GM18951 (cell line): Measurements from ENCODE around the gene FBLN7.
"Not testable (repeated sequence)": the region's sequence is repeated elsewhere in the genome, so short reads cannot be mapped to it uniquely, and the experiment has no call there.

Source experiments
- POLR2A ChIP-seq: IDR thresholded peaks from 4 replicates; pipeline ENCODE4 v1.6.1; 2011; ENCODE audit warnings: mild to moderate bottlenecking; ENCODE audit not compliant: insufficient read length, insufficient read depth; ENCODE audit errors: extremely low read depth
- in situ Hi-C: fragments of 300-500 bp; cut with MboI; formaldehyde crosslinking; loops from one replicate; pipeline ENCODE4 v1.12.0; 2022; ENCODE audit warnings: low sequenced_read_pairs, mixed read lengths, inconsistent platforms; ENCODE audit not compliant: unreplicated experiment

FBLN7 gene

GRCh38 chr2:112187046-112187715, 49.0 kb downstream of the FBLN7 start:
- TF ChIP-seq POLR2A = no peak
- in situ Hi-C loops = no loop called here

- in situ Hi-C loops = no loop called here
- TF ChIP-seq POLR2A = no peak
Observed at GRCh38 chr2:112187805-112188596, 49.8 kb downstream of the FBLN7 start.

DNA sequence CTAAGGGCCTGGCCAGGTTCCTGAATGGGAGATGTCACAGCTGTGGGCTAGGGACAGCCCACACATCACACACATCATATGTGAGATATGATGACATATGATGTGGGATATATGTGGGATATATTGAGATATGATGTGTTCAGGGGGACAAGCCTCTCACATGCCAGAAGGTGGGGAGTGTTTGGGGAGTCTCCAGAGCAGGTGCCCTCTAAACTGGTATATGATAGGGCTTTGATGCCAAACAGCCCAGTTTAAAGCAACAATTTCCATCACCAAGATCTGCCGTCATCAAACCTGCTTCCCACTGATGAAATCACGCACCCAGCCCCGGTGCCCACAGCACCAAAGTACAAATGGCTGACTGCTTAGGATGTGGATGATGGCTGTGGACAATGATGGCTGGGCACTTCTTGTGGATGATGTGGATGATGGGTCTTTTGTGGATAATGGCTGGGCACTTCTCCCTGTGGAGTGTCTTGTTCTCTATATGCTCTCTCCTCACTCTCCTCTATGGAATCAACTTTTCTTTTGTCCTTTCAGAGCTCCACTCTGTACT, 50.9 kb downstream of the FBLN7 start:
- in situ Hi-C loops = no loop called here
- TF ChIP-seq POLR2A = no peak

- no peak for TF ChIP-seq POLR2A
- in situ Hi-C loops = no loop called here
Observed at GRCh38 chr2:112194028-112194427, 55.8 kb downstream of the FBLN7 start.

DNA sequence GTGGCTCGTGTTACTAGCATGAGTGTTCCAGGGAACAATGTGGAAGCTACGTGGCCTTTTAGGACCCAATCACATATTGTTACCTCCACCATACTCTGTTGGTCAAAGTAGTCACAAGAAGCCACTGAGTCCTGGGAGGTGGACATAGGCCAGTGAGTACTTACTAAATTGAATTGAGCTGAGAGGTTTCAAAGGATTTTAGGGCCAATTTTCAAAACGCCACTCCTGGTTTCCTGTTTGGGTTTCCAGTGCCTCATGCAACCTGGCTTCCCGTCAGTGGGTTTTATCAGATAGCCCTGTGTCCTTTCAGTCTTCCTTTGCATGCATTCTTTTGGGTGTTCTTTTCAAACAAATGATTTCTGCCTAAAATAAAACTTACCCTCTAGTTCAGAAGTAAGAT, 56.3 kb downstream of the FBLN7 start:
- in situ Hi-C loops = no loop called here

DNA sequence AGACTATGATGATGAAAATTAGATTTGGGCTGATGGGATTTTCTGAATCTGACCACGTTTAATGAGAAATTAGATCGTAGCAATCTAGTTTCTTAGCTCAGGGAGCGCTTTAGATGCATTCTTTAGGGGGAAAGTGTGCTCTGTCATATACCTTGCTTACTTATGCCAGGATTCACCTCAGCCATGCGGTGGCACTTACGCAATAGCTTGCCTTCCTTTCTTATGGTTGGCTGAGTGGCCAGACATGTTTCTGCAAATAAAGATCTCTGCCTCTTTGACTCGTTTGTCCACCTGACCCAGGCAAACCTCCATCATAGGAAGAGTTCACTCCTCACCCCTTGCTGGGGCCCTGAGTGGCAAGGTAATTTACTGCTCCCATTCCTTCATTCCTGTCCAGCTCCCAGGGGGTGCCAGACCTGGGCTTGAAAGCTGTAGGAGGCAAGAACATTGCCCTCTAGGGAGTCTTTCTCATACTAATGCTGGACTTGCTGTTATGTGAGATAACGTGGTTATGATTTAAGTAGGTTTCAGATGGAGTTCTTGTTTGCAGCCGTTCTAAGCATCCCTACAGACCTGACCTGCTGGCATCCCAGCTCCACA, 57.1 kb downstream of the FBLN7 start:
- in situ Hi-C loops = no loop called here
- TF ChIP-seq POLR2A = no peak

More for the DNA sequence above, 56.3 kb downstream of the FBLN7 start:
- TF ChIP-seq POLR2A = no peak

- in situ Hi-C loops = no loop called here
- no peak for TF ChIP-seq POLR2A
Observed at GRCh38 chr2:112195950-112196349, 57.8 kb downstream of the FBLN7 start.

- in situ Hi-C loops = no loop called here
- no peak for TF ChIP-seq POLR2A
Observed at GRCh38 chr2:112197868-112198267, 59.7 kb downstream of the FBLN7 start.

- no peak for TF ChIP-seq POLR2A
- in situ Hi-C loops = no loop called here
Observed at GRCh38 chr2:112198780-112199179, 60.6 kb downstream of the FBLN7 start.

DNA sequence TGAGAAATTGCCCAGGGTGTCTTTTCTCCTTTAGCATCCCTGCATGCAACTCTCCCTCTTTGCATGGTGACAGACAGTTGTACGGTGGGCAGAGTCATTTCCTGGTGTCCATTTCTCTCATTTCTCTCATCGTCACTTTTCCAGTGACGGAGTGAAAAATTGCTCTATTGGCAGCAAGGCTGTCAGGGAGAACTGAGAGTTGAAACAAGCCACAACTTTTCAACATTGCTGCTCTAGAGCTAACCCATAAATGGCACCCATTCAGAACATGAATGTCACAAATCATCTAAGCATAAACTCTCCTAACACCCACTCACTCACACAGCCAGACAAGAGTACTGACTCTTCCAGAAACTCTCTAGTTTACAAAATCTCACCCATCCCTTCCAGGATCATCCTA, 61.0 kb downstream of the FBLN7 start:
- TF ChIP-seq POLR2A = no peak
- in situ Hi-C loops = no loop called here

DNA sequence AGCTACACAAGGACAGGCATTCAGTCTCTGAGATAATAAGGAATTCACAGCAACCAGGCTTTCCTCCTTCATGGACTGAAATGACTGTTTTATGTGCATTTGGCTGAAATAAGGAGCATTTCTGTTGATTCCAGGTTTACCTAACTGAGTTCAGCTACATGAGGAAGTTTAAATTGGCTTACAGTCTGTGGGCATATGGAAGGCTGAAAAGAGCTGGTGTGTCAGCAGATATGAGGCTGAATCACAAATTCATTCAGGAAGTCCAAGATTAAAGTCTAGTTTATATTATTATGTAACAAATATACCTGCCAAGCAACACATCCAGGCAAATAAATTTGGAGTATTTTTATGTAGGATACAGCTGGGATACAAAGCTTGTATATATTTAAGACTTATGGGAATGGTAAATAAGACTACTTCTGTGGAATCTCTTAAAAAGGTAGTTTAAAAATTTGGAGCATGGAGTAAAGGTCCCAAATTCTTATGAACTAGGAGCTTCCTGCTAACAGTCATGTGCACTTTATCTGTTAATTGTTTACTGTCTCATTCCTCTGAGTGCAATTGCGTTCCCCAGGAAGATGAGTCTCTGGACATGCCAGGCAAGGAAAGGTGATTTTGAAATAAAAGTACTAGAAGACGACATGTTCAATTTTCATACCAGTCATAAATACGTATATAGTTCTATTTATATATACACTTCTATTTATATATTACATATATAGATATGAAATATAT, 63.7 kb downstream of the FBLN7 start:
- TF ChIP-seq POLR2A = no peak
- in situ Hi-C loops = no loop called here

DNA sequence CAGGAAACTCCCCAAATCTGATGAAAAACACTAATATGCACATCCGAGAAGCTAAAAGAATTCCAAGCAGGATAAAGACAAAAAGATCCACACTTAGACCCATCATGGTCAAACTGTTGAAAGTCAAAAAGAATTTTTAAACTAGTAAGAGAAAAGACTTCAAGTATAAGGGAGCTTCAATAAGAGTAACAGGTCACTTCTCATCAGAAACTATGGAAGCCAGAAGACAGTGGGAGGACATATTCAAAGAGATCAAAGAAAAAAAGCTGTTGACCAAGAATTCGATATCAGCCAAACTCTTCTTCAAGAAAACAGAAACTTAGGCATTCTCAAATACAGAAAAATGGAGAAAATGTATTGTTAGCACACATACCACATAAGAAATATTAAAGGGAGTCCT, 66.2 kb downstream of the FBLN7 start:
- TF ChIP-seq POLR2A = no peak

DNA sequence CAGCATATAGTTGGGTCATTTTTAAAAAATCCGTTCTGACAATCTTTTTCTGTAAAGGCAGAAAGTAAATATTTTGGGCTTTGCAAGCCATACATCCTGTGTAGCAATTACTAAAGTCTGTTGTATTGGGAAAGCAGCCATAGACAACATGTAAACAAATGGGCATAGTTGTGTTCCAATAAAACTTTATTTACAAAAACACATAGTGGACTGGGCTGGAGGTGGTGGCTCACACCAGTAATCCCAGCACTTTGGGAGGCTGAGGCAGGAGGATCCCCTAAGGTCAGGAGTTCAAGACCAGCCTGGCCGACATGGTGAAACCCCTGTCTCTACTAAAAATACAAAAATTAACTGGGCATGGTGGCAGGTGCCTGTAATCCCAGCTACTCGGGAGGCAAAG, 69.7 kb downstream of the FBLN7 start:
- in situ Hi-C loops = not testable (repeated sequence)

More for the DNA sequence above, 66.2 kb downstream of the FBLN7 start:
- in situ Hi-C loops = no loop called here

DNA sequence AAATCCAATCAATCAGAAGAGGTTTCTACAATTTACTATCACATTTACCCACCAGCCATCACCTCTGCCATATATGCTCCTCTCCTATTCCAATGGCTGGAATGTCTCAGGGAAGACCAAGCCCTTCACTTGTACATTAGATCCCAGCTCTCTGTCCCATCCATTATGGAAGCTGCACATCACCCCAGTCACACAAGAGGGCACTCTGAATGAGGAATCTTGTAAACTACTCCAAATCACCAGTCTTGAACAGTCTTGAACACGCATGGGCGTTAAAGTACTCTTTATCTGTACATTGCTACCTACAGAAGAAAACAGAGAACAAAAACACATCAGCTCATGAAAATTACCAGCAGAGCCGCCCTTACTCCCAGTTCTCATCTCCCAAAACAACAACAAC, 78.0 kb downstream of the FBLN7 start:
- no peak for TF ChIP-seq POLR2A
- in situ Hi-C loops = no loop called here
